GM06990 (cell line): ENCODE data around the gene CFAP65.

ENCODE experiments used
- DNase-seq: peaks from one replicate; pipeline ENCODE4 v3.0.0-alpha.2; 2011; ENCODE audit not compliant: insufficient read length; ENCODE audit errors: extremely low read depth
- H3K27me3 ChIP-seq: replicated peaks from 2 replicates; pipeline ENCODE4 v1.6.0; 2011; ENCODE audit warnings: low read length; ENCODE audit not compliant: control insufficient read depth, insufficient read depth
- H3K36me3 ChIP-seq: 2 replicates; pipeline ENCODE4 v1.5.1; 2011; ENCODE audit warnings: low read length; ENCODE audit not compliant: control insufficient read depth, insufficient read depth
- H3K4me3 ChIP-seq: replicated peaks from 2 replicates; pipeline ENCODE4 v1.5.1; 2011; ENCODE audit warnings: low read depth, mild to moderate bottlenecking, control low read depth, low read length
- CTCF ChIP-seq: IDR thresholded peaks from 2 replicates; pipeline ENCODE4 v1.5.1; 2011; ENCODE audit warnings: low read length, control low read depth, mild to moderate bottlenecking, inconsistent platforms; ENCODE audit not compliant: insufficient read depth, poor library complexity, severe bottlenecking

Gene CFAP65, protein sequence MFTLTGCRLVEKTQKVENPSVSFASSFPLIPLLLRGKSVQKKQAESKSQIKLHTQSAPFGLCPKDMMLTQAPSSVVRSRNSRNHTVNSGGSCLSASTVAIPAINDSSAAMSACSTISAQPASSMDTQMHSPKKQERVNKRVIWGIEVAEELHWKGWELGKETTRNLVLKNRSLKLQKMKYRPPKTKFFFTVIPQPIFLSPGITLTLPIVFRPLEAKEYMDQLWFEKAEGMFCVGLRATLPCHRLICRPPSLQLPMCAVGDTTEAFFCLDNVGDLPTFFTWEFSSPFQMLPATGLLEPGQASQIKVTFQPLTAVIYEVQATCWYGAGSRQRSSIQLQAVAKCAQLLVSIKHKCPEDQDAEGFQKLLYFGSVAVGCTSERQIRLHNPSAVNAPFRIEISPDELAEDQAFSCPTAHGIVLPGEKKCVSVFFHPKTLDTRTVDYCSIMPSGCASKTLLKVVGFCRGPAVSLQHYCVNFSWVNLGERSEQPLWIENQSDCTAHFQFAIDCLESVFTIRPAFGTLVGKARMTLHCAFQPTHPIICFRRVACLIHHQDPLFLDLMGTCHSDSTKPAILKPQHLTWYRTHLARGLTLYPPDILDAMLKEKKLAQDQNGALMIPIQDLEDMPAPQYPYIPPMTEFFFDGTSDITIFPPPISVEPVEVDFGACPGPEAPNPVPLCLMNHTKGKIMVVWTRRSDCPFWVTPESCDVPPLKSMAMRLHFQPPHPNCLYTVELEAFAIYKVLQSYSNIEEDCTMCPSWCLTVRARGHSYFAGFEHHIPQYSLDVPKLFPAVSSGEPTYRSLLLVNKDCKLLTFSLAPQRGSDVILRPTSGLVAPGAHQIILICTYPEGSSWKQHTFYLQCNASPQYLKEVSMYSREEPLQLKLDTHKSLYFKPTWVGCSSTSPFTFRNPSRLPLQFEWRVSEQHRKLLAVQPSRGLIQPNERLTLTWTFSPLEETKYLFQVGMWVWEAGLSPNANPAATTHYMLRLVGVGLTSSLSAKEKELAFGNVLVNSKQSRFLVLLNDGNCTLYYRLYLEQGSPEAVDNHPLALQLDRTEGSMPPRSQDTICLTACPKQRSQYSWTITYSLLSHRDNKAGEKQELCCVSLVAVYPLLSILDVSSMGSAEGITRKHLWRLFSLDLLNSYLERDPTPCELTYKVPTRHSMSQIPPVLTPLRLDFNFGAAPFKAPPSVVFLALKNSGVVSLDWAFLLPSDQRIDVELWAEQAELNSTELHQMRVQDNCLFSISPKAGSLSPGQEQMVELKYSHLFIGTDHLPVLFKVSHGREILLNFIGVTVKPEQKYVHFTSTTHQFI (N-terminal part only)

DNA sequence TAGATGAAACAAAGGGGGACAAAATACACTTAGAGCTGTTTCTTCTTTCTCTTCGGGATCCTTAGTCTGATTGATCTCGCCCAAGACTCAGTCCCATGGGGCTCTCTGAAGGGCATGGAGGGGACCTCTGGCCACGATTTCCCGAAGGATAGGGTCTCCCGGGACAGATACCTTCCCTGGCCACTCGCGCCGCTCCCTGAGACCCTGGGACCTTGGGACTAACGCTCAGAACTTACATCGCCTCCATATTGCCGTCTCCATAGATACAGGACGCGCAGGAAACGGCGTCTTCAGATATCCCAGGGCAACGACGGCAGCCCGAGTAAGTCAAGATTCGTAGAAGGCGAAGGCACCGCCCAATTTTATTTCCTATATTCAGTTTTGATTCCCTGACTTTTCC lies at the start of gene CFAP65:
Gene CFAP65 (minus strand): TSS at position 265 of the 400 bp plus-strand sequence. CDS start 2,468 bp downstream, outside the sequence.
- DNase-seq, result no peak
- Histone ChIP-seq H3K27me3 (no peaks in the 10 kb centered on the region; the same call in 1 of the 2 replicates), H3K36me3 (no peaks in the 10 kb centered on the region), H3K4me3 (no peak within 1 kb of the TSS)
- no peak for TF ChIP-seq CTCF

GRCh38 chr2:219090436-219091299 lies 49.4 kb upstream of the CFAP65 start:
- Histone ChIP-seq H3K4me3 (no peak overlapping the region), H3K27me3 (no peaks in the 10 kb centered on the region), H3K36me3 (no peaks in the 10 kb centered on the region)
- no peak for DNase-seq
- TF ChIP-seq CTCF, result no peak

DNA sequence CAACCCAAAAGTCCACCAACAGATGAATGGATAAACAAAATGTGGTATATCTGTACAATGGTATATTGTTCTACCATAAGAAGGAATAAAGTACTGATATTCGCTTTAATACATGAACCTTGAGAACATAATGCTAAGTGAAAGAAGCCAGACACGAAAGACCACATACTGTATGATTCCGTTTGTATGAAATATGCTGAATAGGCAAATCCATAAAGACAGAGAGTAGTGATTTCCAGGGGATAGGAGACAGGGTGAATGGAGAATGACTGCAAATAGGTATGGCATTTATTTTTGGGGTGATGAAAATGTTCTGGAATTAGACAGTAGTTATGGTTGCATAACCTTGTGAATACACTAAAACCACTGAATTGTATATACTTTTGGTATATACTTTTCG lies 48.0 kb upstream of the CFAP65 start:
- no peaks in the 10 kb centered on the region for H3K27me3 ChIP-seq
- no peak for DNase-seq
- no peak overlapping the region for H3K4me3 ChIP-seq
- no peaks in the 10 kb centered on the region for H3K36me3 ChIP-seq
- no peak for TF ChIP-seq CTCF

GRCh38 chr2:219087848-219088247 lies 46.5 kb upstream of the CFAP65 start:
- DNase-seq, result no peak
- no peak overlapping the region for H3K4me3 ChIP-seq
- H3K36me3 ChIP-seq, result no peaks in the 10 kb centered on the region
- no peak for TF ChIP-seq CTCF
- no peaks in the 10 kb centered on the region for H3K27me3 ChIP-seq

GRCh38 chr2:219087361-219087760 lies 46.0 kb upstream of the CFAP65 start:
- no peaks in the 10 kb centered on the region for H3K27me3 ChIP-seq
- H3K4me3 ChIP-seq, result no peak overlapping the region
- TF ChIP-seq CTCF, result no peak
- no peak for DNase-seq
- no peaks in the 10 kb centered on the region for H3K36me3 ChIP-seq
